GM19372 (cell line): Measurements from ENCODE around the gene SBNO2.
"Not testable (repeated sequence)": the region's sequence is repeated elsewhere in the genome, so short reads cannot be mapped to it uniquely, and the experiment has no call there.

Source experiments
- ATAC-seq: cut with Tn5 transposase; IDR thresholded peaks from one replicate; pipeline ENCODE4 v1.9.1; 2021; ENCODE audit warnings: mild to moderate bottlenecking, low read depth, moderate library complexity; ENCODE audit not compliant: unreplicated experiment

Gene SBNO2

DNA sequence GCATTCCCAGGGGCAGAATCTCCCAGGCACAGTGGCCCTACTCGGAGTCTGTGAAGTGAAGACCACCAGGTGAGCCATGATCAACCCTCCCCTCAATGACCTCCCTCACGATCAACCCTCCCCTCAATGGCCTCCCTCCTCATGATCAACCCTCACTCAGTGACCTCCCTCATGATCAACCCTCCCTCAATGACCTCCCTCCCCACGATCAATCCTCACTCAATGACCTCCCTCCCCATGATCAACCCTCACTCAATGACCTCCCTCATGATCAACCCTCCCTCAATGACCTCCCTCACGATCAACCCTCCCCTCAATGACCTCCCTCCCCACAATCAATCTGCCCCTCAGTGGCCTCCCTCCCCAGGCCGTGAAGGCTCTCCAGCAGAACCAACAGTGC is 32.1 kb downstream of the SBNO2 start:
- no peak for ATAC-seq

DNA sequence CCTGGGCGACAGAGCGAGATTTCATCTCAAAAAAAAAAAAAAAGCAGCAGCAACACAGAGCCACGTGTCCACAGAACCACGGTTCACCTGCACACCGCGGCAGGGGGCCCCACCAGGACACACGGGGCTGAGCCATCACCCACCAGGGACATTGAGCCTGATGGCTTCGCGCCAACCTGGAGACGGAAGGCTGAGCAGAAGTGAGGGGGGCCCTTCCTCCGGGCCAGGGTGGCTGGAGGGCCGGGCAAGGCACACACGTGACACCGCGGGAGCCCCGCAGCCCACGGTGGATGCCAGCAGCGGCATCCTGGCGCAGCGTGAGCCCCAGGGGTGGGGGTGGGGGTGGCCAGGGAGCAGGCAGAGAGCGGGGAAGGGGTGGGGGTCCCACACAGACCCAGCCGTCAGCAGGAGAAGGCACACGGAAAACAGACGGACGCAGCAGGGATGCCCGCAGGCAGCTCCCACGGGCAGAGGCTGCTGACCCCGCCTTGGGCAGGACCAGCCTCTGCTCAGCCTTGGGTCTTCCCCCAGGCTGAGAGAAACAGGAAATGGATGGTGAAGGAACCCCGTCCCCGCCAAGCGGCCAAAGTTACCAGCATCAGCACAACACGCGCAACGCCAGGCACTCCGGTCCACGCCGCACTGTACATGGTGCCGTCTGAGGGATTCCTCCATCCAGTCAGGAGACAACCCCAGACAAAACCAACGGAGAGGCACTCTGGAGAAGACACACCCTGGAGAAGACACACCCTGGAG is 33.6 kb downstream of the SBNO2 start:
- no peak for ATAC-seq

DNA sequence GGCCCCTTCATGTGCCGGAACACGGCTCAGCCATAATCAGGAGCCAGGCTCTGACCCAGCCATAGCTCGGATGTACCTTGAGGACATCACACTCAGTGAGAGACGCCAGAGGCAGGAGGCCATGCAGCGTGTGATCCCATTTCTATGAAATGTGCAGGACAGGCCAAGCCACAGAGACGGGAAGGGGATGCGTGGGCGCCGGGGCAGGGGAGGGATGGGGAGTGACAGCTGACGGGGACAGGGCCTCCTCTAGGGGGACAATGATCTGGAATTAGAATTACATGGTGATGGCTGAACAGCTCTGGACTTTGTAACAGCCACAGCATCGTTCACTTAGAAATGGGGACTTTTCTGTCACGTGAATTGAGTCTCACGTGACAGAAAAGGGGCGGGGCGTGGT is 34.9 kb downstream of the SBNO2 start:
- no peak for ATAC-seq

DNA sequence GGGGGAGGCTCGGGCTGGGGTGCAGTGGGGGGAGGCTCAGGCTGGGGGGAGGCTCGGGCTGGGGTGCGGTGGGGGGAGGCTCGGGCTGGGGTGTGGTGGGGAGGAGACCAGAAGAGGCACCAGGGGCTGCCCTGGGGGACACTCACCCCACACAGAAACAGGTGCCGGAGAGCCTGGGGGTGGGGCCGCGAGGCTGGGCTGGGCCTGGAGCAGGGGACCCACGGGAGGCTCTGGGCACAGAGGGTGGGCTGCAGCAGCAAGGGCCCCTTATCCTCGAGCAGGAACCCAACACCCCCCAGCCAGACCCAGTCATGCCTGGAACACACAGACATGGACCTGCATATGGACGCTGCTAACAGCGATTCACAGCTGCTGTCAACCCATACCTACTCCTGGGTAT is 35.9 kb downstream of the SBNO2 start:
- ATAC-seq = no peak

DNA sequence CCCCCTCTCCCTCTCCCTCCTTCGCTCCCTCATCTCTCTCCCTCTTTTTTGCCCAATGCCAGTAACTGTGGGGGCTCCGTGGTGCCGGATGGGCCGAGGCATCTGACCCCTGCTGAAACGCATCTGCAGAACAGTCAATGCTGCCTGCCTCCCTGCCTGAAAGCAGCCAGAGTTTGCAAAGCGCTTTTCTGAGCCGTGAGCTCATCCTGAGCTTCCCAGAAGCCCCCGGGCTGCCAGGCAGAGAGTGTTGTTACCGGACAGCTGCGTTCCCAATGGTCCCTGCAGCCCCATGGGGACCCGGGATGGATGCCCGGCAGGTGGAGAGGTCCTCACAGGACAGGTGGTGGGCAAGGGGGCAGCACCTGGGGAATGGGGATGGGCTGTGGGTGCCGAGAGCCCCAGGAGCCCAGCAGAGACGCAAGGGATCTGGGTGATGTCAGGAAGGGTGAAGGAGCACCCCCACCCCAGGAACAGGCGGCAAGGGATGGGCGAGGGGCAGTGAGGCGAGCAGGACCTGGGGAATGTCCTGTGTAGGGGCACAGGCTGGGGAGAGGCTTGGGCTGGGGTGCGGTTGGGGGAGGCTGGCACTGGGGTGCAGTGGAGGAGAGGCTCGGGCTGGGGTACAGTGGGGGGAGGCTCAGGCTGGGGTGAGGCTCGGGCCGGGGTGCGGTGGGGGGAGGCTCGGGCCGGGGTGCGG is 37.3 kb downstream of the SBNO2 start:
- no peak for ATAC-seq

DNA sequence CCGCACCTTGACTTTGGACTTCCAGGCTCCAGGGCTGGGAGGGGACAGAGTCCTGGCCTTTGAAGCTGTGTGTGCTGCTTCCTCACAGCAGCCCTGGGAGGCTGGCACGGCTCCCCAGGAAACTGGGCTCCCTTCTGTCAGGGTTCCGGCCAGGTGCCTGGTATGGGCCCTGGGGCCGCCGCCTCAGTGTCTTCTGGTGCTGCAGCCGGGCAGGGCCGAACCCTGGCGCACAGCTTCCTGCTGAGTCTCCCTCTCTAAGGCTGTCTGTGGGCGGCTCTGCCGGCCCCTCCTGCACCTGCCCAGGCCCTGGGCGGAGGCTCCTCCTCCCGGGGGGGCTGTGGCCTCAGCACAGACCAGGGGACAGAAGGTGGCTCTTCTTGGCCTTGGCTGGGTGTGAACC is 37.9 kb downstream of the SBNO2 start:
- no peak for ATAC-seq

DNA sequence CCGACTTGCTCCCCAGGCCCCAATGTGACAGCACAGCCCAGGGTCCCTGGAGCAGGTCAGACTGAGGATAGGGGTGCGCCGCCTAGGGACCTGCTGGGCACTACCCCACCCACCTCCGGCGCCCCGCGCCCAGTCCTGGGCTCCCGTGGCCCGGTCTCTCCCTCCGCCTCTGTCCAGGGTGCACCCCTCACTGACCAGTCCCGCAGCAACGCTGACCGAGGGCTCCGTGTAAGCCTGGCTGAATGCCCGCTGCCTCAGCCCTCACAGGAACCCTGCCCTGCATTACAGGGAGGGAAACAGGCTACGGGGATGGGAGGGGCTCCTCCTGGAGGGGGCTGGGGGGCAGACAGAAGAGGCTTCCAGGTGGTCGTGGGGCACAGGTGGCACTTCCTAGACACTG is 38.6 kb downstream of the SBNO2 start:
- ATAC-seq = no peak

DNA sequence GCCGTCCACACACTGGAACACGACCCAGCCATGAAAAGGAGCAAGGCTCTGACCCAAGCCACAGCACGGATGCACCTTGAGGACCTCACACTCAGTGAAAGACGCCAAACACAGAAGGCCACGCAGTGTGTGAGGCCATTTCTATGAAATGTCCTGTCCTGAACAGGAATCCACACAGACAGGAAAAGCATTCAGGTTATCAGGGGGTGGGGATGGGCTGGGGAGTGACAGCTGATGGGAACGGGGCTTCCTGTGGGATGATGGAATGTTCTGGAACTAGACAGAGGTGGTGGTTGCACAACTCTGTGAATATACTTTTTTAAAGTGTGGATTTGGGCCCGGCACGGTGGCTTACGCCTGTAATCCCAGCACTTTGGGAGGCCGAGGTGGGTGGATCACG is 39.6 kb downstream of the SBNO2 start:
- ATAC-seq = no peak

DNA sequence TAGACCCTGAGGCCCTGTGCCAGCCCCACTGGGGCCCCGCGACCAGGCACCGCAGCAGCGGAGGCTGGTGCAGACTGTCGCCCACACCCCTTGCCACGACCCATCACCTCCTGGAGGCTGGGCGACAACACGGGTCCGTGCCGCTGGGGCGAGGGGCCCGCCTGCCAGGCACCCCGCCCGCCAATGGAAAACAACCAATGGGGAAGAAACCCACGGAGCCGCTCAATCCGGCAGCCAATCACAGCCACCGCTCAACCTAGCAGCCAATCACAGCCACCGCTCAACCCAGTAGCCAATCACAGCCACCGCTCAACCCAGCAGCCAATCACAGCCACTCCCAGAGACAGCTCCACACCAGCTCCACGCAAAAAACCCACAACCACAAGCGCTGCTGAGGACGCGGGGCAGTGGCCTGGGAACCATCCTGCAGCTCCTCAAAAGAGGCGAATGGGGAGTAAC is 40.6 kb downstream of the SBNO2 start:
- ATAC-seq = peak; percentile 74

DNA sequence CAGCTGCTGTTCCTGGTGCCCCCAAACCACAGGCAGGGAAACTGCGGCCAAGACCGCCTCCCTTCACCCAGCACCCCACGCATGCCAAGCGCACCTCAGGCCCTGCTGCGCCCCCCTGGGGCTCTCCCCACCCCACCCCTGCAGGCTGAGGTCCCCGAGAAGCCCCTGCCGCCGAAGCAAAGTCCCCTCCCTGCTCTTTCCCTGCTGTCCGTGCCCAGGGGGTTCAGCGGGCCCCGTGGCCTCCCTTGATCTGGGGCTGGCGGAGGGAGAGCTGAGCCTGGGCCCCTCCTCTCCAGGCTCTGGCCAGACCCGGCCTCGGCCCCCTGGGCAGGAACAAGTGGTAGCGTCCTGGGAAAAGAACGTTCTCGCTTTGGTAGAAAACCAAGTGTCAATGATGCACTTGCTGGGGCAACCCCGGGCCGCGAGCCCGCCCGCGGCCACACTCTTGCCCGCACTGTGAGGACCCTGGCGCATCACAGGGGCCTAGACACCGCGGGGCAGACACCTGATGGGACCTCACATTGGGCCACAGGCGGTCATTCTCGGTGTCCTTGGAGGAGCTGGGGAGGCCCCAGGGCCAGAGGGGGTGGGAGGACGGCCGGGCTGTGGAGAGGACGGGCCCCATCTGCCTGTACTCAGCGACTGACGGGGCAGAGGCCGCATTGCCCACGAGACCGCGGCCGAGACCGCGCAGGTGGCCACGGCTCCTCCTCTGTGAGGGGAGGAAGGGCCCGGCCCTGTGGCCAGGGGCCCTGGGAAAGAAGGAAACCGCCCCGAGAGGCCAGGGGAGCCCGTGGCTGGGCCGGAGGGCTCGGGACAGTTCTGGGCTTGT is 41.3 kb downstream of the SBNO2 start:
- ATAC-seq = peak; percentile 3

DNA sequence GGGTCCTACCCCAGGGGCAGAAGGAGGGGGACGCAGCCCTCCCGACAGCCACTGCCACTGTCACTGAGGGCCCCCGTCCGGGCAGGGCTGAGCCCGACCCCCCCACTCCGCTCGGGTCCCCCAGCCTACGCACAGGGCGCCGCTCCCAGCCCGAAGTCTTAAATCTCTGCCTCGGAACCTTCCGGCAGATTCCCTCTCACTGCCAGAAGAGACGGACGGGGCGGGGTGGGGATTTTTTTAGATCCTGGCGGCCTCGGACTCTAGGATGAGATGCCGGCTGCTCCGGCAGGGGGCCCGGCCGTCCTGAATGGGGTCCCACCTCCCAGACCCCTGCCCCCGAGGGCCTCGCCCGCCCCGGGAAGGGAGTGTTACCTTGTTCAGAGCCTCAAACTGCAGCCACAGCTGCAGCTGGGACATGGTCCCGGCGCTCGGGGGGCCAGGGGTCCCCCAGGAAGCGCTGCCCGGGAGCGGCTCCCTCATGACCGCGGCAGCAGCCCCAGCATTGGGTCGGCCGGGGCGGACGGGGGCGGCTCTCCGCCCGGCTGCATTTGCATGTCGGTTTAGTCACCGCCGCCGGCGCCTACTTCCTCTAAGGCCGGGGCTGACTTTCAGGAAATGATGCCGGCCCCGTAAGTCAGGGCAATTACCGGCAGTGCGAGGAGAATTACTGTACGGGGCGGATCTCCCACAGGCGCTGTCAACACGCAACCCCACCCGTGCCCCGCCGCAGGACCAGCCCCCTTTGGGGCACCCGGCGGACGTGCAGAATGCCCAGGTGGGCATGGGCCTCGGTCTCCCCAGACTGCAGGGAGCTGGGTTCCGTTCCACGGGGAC is 42.1 kb downstream of the SBNO2 start:
- ATAC-seq = peak; percentile 39

DNA sequence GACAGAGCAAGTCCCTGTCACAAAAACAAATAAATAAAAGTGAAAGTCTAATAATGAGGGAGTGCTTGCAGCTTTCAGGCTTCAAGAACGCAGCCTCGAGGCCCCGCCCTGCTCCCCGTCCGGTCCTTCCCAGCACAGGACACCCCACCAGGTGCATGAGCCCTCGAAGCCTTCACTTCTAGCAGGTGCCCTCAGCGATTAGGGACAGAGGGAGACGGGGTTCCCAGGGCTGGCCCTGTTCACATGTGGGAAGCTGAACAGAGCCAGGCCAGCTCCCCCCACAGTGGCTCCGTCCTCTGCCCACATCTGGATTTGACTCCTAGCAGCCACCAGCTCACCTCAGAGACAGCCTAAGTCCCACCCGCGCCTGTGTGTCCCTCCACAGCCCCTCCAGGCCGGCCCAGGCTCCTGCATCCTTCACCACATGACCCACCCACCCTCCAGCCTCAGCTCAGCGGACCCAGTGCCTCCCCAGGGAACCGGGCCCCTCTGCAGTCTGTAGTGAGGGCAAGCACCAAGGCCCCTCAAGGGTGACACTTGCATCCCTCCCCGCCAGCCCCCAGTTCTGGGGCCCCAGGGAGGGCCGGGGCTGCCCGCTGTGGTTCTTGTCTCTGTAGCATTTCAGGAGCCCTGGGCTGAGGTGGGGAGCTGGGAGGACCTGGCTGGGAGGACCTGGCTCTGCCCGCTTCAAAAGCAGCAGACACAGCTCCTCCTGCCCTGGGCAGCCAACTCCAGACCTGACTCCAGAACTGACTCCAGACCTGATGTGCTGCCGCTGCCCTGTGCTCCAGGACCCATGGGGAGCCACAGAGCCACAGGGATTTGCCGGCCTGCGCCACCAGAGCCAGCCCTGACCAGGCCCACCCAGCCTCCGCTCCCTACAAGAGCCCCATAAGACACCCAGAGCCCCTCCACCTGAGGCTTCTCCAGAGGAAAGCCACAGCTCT is 43.0 kb downstream of the SBNO2 start:
- ATAC-seq = no peak

DNA sequence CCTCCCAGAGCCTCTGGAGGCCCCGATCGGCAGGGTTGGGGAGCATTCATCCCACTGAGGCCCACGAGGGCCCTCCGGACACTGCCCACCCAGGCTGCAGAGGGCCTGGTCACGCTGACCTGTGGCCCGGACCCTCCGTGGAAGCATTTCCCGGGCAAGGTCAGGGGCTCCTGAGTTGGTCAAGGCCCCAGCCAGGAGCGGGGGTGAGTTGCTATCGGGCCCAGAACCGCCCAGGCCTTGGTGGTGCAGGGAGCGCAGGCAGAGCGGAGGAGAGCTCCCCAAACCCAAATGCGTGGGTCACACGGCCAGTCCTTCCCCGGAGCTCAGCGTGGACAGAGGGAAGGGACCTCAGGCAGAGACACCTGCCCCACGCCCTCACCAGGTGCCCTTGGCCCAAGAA is 44.5 kb downstream of the SBNO2 start:
- no peak for ATAC-seq

DNA sequence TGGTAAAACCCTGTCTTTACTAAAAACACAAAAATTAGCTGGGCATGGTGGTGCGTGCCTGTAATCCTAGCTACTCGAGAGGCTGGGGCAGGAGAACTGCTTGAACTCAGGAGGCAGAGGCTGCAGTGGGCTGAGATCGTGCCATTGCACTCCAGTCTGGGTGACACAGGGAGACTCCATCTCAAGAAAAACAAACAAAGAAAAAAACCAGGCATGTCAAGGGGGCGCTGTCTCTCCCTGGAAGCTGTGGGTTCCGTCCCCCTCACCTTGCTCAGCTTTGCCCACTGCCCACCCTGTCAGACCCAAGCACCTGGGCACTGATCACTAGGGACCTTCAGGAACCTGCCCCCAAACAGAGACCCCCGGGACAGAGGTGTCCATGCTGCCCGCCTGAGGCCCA is 45.0 kb downstream of the SBNO2 start:
- not testable (repeated sequence) for ATAC-seq

DNA sequence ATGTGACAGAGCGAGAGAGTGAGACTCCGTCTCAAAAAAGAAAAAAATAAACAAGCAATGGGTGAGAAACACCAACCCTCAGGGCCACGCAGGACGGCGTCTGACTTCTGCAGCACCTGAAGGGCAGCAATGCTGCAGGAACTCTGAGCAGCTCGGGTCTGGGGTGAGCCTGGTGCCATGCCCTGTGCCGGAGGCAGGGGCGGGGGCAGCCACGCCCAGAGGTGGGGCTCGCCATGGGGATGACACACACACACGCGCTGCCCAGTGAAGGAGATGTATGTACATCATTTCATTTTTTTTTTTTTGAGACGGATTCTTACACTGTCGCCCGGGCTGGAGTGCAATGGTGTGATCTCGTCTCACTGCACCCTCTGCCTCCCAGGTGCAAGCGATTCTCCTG is 46.0 kb downstream of the SBNO2 start:
- ATAC-seq = no peak

DNA sequence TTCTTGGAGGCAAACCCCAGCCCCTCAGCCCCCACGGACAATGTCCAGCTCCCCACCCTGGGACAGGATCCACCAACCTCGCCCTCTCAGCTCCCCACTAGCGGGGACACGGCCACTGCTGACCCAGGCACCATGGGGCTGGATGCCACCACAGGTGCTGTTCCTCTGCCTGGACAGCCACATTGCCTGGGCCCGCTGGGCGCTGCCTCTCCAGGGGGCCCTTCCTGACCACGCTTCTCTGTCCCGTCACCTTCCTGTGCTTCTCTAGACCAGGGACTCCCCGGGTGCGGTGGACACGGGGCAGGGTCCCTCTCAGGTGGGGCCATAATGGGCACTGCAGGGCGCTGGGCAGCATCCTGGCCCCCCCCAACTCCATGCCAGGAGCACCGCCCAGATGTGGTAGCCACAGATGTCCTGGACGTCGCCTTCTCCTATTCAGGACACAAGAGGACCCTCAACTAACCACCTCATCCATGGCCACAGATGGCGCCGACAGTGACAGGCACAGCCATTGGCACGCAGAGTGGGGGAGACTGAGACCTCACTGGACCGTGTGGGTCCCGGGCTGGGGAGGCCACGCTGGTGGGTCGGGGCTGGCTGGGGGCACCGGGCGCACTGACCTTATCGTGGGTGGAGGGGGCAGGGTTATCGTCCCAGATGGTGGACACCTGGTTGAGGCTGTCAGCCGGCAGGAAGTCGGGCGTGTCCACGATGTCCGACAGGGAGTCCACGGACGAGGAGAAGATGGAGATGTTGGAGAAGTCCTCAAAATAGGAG is 46.9 kb downstream of the SBNO2 start:
- ATAC-seq = no peak

DNA sequence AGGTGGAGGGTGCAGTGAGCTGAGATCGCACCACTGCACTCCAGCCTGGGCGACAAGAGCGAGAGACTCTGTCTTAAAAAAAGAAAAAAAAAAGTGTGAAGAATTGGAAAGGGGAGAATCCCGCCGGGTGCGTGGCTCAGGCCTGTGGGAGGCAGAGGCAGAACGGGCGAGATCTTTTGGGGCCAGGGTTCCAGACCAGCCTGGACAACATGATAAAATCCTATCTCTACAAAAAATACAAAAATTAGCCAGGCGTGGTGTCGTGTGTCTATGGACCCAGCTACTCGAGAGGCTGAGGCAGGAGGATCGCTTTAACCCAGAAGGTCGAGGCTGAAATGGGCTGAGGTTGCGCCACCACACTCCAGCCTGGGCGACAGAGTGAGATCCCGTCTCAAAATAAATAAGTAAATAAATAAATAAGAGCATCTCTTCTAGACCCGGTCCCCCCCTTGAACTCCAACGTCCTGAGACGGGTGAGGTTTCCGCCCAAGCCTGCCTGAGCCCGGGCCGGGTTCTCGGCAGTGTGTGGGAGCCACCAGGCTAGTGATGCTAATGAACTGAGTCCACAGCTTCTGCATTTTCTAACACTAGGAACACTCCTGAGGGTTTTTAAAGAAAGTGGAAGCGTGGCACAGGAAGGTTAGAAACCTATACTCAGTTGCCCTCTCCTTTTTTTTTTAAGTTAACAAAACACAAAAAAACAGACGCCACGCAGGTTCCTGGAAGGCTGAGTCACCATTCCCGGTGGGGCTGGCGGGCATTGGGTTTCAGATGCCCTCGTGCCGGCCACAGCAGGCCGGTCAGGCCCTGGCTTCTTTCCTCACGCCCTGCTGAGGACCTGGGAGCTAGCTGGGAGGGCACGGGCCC is 48.2 kb downstream of the SBNO2 start:
- ATAC-seq = no peak
